ENCODE results near the gene SS18L1.

DNA sequence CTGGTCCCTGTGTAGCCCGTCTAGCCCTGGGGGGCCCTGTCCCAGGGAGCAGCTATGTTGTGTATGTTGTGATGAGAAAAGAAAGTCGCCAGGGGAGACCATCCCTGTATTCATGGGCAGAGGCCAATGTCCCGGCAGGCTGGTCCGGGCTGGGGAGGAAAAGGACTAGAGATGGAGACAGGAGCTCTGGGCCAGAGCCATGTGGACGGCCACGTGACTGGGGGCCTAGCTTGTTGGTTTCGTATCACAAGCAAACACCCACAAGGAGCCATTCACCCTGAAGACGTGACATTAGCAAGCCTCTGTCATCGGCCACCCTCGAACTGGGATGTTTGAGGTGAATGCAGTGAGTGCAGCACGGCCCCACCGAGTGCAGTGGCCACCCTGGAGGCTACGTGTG lies 79.4 kb downstream of the SS18L1 start:
- TF ChIP-seq, protein P1, sequence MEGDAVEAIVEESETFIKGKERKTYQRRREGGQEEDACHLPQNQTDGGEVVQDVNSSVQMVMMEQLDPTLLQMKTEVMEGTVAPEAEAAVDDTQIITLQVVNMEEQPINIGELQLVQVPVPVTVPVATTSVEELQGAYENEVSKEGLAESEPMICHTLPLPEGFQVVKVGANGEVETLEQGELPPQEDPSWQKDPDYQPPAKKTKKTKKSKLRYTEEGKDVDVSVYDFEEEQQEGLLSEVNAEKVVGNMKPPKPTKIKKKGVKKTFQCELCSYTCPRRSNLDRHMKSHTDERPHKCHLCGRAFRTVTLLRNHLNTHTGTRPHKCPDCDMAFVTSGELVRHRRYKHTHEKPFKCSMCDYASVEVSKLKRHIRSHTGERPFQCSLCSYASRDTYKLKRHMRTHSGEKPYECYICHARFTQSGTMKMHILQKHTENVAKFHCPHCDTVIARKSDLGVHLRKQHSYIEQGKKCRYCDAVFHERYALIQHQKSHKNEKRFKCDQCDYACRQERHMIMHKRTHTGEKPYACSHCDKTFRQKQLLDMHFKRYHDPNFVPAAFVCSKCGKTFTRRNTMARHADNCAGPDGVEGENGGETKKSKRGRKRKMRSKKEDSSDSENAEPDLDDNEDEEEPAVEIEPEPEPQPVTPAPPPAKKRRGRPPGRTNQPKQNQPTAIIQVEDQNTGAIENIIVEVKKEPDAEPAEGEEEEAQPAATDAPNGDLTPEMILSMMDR (IDR thresholded peaks at IDR 0.05) = no peak
- TF ChIP-seq POLR2AphosphoS5 (IDR thresholded peaks at IDR 0.05; ENCODE audit: low read depth, low read length) = no peak
- TF ChIP-seq, protein P2, sequence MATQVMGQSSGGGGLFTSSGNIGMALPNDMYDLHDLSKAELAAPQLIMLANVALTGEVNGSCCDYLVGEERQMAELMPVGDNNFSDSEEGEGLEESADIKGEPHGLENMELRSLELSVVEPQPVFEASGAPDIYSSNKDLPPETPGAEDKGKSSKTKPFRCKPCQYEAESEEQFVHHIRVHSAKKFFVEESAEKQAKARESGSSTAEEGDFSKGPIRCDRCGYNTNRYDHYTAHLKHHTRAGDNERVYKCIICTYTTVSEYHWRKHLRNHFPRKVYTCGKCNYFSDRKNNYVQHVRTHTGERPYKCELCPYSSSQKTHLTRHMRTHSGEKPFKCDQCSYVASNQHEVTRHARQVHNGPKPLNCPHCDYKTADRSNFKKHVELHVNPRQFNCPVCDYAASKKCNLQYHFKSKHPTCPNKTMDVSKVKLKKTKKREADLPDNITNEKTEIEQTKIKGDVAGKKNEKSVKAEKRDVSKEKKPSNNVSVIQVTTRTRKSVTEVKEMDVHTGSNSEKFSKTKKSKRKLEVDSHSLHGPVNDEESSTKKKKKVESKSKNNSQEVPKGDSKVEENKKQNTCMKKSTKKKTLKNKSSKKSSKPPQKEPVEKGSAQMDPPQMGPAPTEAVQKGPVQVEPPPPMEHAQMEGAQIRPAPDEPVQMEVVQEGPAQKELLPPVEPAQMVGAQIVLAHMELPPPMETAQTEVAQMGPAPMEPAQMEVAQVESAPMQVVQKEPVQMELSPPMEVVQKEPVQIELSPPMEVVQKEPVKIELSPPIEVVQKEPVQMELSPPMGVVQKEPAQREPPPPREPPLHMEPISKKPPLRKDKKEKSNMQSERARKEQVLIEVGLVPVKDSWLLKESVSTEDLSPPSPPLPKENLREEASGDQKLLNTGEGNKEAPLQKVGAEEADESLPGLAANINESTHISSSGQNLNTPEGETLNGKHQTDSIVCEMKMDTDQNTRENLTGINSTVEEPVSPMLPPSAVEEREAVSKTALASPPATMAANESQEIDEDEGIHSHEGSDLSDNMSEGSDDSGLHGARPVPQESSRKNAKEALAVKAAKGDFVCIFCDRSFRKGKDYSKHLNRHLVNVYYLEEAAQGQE (IDR thresholded peaks at IDR 0.05; ENCODE audit: insufficient read depth in 1 of 2, low read depth in 2 of 2, low read length in 1 of 2) = no peak

All from Panc1 (cell line).